GM12875 (cell line): ENCODE results near the gene CYTH1.

ENCODE experiments used
- H3K4me3 ChIP-seq: one replicate; pipeline ENCODE4 v1.5.1; 2011; ENCODE audit warnings: low read depth, low read length, control low read depth
- TF ChIP-seq, protein P1 (sequence below): IDR thresholded peaks from 2 replicates; pipeline ENCODE4 v1.5.1; 2011; ENCODE audit warnings: low read depth, mild to moderate bottlenecking, control low read depth, inconsistent platforms, low read length, moderate library complexity, borderline replicate concordance; ENCODE audit not compliant: insufficient read depth

The CYTH1 gene

DNA sequence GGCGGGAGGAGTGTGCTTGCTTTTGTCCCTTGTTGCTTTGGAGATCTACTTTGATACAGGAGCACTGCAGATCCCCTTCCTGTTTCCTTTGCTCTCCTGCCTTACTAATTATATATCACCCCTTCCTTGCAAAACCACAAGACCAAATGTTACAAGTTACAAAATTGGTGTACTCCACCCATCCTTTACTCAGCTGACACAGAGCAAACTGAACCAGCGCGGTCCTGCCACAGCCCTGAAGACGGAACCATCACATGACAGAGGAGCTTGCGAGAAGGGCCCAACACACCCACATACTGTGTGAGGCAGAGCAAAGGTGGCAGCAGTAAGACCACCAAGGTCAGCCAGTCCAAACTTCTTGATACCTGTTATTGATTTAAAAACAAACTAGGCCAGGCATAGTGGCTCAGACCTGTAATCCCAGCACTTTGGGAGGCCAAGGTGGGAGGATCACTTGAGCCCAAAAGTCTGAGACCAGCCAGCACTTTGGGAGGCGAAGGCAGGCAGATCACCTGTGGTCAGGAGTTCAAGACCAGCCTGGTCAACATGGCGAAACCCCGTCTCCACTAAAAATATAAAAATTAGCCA is 33.2 kb downstream of the CYTH1 start:
- TF ChIP-seq, protein P1, sequence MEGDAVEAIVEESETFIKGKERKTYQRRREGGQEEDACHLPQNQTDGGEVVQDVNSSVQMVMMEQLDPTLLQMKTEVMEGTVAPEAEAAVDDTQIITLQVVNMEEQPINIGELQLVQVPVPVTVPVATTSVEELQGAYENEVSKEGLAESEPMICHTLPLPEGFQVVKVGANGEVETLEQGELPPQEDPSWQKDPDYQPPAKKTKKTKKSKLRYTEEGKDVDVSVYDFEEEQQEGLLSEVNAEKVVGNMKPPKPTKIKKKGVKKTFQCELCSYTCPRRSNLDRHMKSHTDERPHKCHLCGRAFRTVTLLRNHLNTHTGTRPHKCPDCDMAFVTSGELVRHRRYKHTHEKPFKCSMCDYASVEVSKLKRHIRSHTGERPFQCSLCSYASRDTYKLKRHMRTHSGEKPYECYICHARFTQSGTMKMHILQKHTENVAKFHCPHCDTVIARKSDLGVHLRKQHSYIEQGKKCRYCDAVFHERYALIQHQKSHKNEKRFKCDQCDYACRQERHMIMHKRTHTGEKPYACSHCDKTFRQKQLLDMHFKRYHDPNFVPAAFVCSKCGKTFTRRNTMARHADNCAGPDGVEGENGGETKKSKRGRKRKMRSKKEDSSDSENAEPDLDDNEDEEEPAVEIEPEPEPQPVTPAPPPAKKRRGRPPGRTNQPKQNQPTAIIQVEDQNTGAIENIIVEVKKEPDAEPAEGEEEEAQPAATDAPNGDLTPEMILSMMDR, result no peak
- H3K4me3 ChIP-seq, result no peak overlapping the region

DNA sequence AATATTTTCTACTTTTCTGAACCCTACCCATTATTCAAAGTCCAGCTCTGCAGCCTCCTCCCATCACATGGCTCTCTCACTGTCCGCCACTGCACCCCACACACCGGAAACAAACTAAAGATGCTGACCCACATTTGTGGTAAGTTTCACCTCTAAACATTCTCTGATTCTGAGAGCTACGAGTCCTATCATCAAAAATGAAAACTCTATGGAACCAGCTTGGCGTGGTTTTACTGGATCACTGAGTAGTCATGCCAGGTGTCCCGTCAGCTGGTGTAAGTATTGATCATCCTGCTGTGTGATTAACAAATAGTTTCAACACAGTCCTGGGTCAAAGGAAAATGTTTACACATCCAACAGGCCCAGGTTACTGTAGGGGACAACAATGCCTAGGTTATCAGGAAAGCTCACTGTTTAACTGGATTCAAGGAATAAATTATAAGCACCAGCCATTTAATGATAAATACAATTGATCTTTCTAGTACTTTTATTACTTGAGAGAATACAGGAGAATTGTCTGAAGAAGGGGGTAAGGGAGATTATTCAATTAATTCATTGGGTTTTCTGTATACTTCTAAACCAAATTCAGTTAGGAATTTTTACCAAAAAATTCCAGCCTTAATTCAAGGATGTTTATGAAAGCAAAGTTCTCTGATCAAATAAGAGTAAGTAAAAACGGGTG is 33.9 kb downstream of the CYTH1 start:
- TF ChIP-seq, protein P1, result no peak
- no peak overlapping the region for H3K4me3 ChIP-seq

- no peak overlapping the region for H3K4me3 ChIP-seq
- TF ChIP-seq, protein P1, result no peak
These were observed 34.6 kb downstream of the CYTH1 start for GRCh38 chr17:78747488-78747887.

DNA sequence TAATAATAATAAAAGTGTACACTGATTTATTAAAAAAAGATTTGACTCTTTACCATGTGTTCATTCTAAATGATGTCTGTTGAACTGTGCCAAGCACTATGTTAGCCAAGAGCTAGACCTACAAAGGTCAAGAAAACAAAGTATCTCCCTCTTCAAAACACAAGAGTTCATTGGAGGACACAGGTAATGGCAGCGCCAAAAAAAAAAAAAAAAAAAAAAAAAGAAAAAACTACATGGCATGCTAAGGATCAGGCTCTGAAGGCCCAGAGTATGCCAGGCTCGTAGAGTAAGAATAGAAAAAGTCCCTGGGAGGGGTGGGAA is 35.2 kb downstream of the CYTH1 start:
- no peak overlapping the region for H3K4me3 ChIP-seq
- TF ChIP-seq, protein P1, result no peak

DNA sequence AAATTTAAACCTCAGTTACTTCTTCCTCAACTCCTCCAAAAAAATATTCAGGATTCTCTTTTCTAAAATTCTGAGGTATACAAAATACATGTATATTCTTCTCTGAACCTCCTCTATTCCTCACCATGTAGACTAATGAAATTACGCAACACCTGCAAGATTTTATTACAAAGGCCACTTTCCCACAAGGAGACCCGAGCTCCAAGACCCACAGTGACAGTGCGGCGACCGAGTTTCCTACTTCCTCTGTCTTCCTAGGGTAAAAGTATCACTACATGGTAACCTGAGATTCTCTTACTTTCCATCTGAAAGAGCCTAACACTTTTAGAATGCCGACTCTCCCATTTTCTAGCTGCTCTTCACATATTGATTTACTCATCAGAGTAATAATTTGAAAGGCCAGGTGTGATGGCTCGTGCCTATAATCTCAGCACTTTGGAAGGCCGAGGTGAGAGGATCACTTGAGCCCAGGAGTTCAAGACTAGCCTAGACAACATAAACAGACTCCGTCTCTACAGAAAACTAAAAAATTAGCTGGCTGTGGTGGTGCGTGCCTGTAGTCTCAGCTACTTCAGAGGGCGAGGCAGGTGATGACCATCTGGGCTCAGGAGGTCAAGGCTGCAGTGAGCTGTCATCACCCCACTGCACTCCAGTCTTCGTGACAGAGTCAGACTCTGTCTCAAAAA is 35.7 kb downstream of the CYTH1 start:
- TF ChIP-seq, protein P1, result no peak
- H3K4me3 ChIP-seq, result no peak overlapping the region

DNA sequence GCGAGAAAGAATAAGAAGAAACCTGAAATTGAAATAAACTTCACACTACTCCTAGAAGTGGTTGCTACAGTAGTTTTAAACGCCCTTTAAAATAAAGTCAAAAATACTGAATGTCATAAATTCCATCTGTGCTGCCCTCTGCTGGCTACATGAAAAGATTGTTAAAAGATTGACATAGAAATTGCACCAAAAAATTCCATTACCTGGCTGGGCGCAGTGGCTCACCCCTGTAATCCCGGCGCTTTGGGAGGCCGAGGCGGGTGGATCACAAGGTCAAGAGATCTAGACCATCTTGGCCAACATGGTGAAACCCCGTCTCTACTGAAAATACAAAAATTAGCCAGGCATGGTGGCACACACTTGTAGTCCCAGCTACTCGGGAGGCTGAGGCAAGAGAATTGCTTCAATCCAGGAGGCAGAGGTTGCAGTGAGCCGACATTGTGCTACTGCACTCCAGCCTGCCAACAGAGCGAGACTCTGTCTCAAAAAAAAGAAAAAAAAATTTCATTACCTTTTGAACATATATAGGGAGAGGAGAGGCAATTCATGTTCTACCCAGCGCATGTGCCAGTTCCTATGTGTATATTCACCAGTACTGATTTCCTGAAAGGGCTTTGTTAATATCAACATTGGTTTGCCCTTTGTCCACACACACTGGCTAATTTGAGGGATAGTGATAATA is 36.5 kb downstream of the CYTH1 start:
- TF ChIP-seq, protein P1, result peak; percentile 32; the same call in 1 of the 2 replicates
- H3K4me3 ChIP-seq, result no peak overlapping the region
